GM06990 (cell line): ENCODE results near the gene OST4.
"Not testable (repeated sequence)": the region's sequence is repeated elsewhere in the genome, so short reads cannot be mapped to it uniquely, and the experiment has no call there.

Source experiments
- DNase-seq: peaks from one replicate; pipeline ENCODE4 v3.0.0-alpha.2; 2011; ENCODE audit not compliant: insufficient read length; ENCODE audit errors: extremely low read depth
- H3K27me3 ChIP-seq: replicated peaks from 2 replicates; pipeline ENCODE4 v1.6.0; 2011; ENCODE audit warnings: low read length; ENCODE audit not compliant: control insufficient read depth, insufficient read depth
- H3K36me3 ChIP-seq: 2 replicates; pipeline ENCODE4 v1.5.1; 2011; ENCODE audit warnings: low read length; ENCODE audit not compliant: control insufficient read depth, insufficient read depth
- H3K4me3 ChIP-seq: replicated peaks from 2 replicates; pipeline ENCODE4 v1.5.1; 2011; ENCODE audit warnings: low read depth, mild to moderate bottlenecking, control low read depth, low read length
- TF ChIP-seq, protein P1 (sequence below): IDR thresholded peaks from 2 replicates; pipeline ENCODE4 v1.5.1; 2011; ENCODE audit warnings: low read length, control low read depth, mild to moderate bottlenecking, inconsistent platforms; ENCODE audit not compliant: insufficient read depth, poor library complexity, severe bottlenecking

Gene OST4

DNA sequence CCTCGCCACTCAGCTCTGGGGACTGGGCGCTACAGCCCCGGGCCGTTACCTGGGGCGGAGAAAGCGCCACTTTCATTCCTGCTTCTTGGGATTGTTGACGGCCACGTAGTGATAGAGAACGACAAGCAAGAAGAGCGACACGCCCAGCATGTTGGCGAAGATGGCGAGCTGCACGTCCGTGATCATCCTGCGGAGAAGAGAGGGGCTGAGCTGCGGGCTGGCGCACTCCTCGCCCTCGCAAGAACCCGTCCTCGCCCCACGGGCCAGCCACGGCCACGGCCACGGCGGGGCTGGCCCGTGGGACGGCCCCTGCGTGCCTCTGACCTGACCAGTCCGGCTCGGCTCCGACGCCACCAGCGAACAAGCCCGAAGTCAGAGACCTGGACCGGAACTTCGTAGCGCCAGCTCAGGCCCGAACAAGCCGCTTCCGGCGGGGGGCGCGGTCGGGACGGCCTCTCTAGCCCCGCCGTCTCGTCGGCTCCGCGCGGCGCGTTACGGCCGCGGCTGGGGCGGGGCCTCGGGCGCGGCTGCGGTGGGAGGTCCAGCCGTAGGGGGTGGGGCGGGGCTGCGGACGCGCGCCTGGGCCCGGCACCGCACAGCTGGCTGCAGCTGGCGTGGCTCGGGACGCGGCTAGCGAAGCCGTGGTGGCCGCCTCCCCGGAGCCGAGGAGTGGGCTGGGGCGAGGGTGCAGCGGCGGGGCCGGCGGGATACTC is at the start of gene OST4:
OST4 (minus strand) TSS at position 378 of the 713 bp plus-strand sequence.
- DNase-seq = peak; percentile 95
- Histone ChIP-seq H3K36me3 (peaks cover 16% of the 10 kb centered on the region), H3K4me3 (peak within 1 kb of the TSS; percentile 99), H3K27me3 (no peaks in the 10 kb centered on the region)
- TF ChIP-seq, protein P1, sequence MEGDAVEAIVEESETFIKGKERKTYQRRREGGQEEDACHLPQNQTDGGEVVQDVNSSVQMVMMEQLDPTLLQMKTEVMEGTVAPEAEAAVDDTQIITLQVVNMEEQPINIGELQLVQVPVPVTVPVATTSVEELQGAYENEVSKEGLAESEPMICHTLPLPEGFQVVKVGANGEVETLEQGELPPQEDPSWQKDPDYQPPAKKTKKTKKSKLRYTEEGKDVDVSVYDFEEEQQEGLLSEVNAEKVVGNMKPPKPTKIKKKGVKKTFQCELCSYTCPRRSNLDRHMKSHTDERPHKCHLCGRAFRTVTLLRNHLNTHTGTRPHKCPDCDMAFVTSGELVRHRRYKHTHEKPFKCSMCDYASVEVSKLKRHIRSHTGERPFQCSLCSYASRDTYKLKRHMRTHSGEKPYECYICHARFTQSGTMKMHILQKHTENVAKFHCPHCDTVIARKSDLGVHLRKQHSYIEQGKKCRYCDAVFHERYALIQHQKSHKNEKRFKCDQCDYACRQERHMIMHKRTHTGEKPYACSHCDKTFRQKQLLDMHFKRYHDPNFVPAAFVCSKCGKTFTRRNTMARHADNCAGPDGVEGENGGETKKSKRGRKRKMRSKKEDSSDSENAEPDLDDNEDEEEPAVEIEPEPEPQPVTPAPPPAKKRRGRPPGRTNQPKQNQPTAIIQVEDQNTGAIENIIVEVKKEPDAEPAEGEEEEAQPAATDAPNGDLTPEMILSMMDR = no peak

DNA sequence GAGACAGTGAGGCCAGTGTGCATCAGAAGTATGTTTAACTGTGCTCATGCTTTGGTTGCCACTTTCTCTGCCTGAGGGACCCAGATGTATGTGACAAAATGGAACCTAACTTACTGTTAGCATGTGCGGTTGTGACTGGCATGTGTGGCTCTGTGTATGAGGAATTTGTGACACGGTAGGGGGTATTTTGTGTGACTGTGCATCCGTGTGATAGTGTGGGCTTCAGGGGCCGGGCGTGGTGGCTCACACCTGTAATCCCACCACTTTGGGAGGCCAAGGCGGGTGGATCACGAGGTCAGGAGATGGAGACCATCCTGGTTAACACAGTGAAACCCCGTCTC is 47.8 kb upstream of the OST4 start:
- not testable (repeated sequence) for H3K4me3 ChIP-seq, H3K36me3 ChIP-seq, DNase-seq, H3K27me3 ChIP-seq

DNA sequence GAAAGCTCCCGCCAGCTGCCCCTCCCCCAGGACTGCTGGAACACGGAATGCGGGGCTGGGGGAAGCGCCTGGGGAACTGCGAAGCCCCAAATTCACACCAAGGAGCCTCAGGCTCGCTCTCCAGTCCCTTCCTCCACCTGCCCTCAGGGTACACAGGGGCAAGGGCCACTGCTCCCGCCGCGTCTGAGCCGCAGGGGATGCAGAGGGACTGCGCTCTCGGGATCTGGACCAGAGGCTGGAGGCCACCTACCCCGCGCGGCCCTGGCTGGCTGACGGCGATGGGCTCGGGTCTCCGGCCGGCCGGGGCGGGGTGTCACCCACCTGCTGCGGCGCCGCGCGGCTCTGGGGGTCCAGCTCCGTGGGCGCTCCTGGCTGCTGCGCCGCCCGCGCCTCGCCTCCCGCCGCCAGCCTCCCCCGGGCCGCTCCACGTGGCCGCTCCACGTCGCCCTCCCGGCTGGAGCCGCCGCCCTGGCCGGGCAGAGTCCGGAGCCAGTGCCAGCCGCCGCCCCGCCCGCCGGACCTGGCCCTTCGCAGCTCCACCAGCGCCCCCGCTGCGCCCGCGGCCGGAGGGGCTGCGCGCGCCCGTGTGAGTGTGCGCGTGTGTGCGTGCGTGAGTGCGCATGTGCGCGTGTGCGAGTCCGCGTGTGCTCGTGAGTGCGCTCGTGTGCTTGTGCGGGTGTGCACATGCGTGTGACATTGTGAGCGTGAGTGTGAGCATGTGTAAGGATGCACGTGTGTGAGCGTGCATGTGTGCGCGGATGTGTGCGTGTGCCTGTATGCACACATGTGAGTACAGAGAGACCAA is 47.3 kb upstream of the OST4 start, which contains the start of gene CGREF1:
CGREF1 (minus strand) TSS at position 604 of the 805 bp plus-strand sequence. CDS start 14,762 bp downstream, outside the sequence.
- Histone ChIP-seq H3K4me3 (peak within 1 kb of the TSS; percentile 30), H3K27me3 (peaks cover 4% of the 10 kb centered on the region), H3K36me3 (no peaks in the 10 kb centered on the region)
- DNase-seq = no peak
- TF ChIP-seq, protein P1 = no peak

DNA sequence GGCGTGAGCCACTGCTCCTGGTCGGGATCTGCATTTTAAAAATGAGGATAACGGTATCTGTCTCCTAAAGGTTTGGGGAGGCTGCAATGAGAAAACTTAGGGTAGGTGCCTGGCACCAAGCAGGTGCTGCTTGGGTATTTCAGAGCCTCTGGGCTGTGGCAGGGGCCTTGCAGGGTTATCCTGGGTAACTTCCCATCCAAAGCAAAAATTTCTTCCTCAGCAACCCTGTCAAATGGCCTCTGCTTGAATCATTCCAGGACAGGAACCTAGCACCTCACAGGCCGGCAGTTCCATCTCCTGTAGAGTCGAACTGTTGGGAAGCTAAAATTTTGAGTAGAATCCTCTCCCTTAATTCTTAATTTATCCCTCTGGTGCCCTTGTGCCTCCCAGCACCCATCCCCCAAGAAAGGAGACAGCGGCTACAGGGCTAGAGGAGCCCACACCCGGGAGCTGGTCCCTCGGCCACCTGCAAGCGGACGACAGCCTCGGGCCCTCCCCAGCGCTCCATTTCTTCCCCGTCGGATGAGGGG is 46.6 kb upstream of the OST4 start:
- H3K36me3 ChIP-seq = no peaks in the 10 kb centered on the region
- TF ChIP-seq, protein P1 = no peak
- H3K27me3 ChIP-seq = peaks cover 4% of the 10 kb centered on the region
- no peak overlapping the region for H3K4me3 ChIP-seq
- no peak for DNase-seq

DNA sequence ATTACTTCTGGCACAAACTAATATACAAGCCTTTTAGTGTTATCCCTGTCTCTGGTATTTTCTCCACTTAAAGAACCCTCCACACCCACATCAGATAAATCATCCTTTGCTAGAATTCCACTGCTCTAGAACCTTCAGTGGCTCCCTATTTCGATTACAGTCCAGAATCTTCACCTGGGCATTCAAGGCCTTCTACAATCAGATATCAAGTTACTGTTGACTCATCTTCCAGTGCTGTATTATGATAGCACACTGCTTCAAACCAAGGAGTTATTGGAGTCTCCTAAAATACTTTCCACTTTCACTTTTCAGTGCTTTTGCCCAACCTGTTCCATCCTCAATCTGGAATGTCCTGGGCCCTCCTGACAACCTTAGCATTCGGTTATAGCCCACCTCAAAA is 44.1 kb upstream of the OST4 start:
- Histone ChIP-seq H3K27me3 (peaks cover 4% of the 10 kb centered on the region), H3K4me3 (no peak overlapping the region), H3K36me3 (no peaks in the 10 kb centered on the region)
- TF ChIP-seq, protein P1 = no peak
- no peak for DNase-seq

DNA sequence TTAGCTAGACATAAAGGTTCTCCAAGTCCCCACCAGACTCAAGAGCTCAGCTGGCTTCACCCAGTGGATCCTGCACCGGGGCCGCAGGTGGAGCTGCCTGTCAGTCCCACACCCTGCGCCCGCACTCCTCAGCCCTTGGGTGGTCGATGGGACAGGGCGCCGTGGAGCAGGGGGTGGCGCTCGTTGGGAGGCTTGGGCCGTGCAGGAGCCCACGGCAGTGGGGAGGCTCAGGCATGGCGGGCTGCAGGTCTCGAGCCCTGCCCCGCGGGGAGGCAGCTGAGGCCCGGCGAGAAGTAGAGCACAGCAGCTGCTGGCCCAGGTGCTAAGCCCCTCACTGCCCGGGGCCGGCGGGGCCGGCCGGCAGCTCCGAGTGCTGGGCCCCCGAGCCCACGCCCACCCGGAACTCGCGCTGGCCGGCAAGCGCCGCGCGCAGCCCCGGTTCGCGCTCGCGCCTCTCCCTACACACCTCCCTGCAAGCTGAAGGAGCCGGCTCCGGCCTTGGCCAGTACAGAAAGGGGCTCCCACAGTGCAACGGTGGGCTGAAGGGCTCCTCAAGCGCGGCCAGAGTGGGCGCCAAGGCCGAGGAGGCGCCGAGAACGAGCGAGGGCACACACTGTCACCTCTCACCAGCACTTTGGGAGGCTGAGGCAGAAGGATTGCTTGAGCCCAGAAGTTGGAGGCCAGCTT is 40.1 kb upstream of the OST4 start:
- not testable (repeated sequence) for H3K4me3 ChIP-seq, H3K27me3 ChIP-seq

DNA sequence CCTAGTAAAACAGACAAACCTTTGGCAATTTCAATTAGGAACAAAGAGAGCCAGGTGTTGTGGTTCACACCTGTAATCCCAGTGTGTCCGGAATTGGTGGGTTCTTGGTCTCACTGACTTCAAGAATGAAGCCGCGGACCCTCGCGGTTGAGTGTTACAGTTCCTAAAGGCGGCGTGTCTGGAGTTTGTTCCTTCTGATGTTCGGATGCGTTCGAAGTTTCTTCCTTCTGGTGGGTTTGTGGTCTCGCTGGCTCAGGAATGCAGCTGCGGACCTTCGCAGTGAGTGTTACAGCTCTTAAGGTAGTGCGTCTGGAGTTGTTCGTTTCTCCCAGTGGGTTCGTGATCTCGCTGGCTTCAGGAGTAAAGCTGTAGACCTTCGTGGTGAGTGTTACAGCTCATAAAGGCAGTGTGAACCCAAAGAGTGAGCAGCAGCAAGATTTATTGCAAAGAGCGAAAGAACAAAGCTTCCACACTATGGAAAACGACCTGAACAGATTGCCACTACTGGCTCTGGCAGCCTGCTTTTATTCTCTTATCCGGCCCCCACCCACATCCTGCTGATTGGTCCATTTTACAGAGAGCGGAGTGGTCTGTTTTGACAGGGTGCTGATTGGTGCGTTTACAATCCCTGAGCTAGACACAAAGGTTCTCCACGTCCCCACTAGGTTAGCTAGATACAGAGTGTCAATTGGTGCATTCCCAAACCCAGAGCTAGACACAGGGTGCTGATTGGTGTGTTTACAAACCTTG is 39.3 kb upstream of the OST4 start:
- not testable (repeated sequence) for H3K36me3 ChIP-seq, H3K27me3 ChIP-seq, H3K4me3 ChIP-seq, DNase-seq

More for the DNA sequence above, 40.1 kb upstream of the OST4 start:
- not testable (repeated sequence) for DNase-seq, H3K36me3 ChIP-seq
